ENCODE results near the gene BCCIP.

BCCIP gene

GRCh38 chr10:125843603-125844329 is 20.4 kb downstream of the BCCIP start:
- DNase-seq = peak in 8 of 56 donors; percentile 4 to 41 (median 12)

- DNase-seq = peak in 17 of 56 donors; percentile 3 to 49 (median 30)
Observed at GRCh38 chr10:125844751-125845221, 21.4 kb downstream of the BCCIP start.

- peak in 1 of 56 donors; percentile 6 for DNase-seq
Observed at GRCh38 chr10:125845617-125846016, 22.3 kb downstream of the BCCIP start.

GRCh38 chr10:125846894-125847293 is 23.5 kb downstream of the BCCIP start:
- no peak for DNase-seq

GRCh38 chr10:125848371-125848770 is 25.0 kb downstream of the BCCIP start:
- no peak for DNase-seq

- DNase-seq = no peak
Observed at GRCh38 chr10:125848857-125849256, 25.5 kb downstream of the BCCIP start.

- no peak for DNase-seq
Observed at GRCh38 chr10:125849448-125849847, 26.1 kb downstream of the BCCIP start.

GRCh38 chr10:125850766-125851731 is 27.7 kb downstream of the BCCIP start:
- DNase-seq = no peak

GRCh38 chr10:125852487-125852886 is 29.1 kb downstream of the BCCIP start:
- no peak for DNase-seq

GRCh38 chr10:125857185-125857760 is 33.9 kb downstream of the BCCIP start:
- no peak for DNase-seq

- no peak for DNase-seq
Observed at GRCh38 chr10:125859128-125859817, 35.9 kb downstream of the BCCIP start.

GRCh38 chr10:125865120-125865519 is 41.8 kb downstream of the BCCIP start:
- DNase-seq = no peak

- no peak for DNase-seq
Observed at GRCh38 chr10:125866421-125867029, 43.2 kb downstream of the BCCIP start.

GRCh38 chr10:125868372-125868975 is 45.1 kb downstream of the BCCIP start:
- peak in 1 of 56 donors; percentile 8 for DNase-seq

- no peak for DNase-seq
Observed at GRCh38 chr10:125871338-125871737, 48.0 kb downstream of the BCCIP start.

GRCh38 chr10:125878957-125879835 is 55.9 kb downstream of the BCCIP start:
- DNase-seq = no peak

- DNase-seq = no peak
Observed at GRCh38 chr10:125880719-125881118, 57.4 kb downstream of the BCCIP start.

- DNase-seq = no peak
Observed at GRCh38 chr10:125881192-125881591, 57.8 kb downstream of the BCCIP start, which contains the start of gene DHX32. DHX32 (minus strand) TSS chr10:125881292; CDS start chr10:125880824, 468 bp downstream.

GRCh38 chr10:125882596-125882995 is 59.2 kb downstream of the BCCIP start:
- no peak for DNase-seq
